GM10847 (cell line): ENCODE data around the gene TMEM121B.

ENCODE experiments used
- POLR2A ChIP-seq: IDR thresholded peaks from 2 replicates; pipeline ENCODE4 v1.6.1; 2011; ENCODE audit not compliant: insufficient read length; ENCODE audit errors: extremely low read depth

TMEM121B gene

DNA sequence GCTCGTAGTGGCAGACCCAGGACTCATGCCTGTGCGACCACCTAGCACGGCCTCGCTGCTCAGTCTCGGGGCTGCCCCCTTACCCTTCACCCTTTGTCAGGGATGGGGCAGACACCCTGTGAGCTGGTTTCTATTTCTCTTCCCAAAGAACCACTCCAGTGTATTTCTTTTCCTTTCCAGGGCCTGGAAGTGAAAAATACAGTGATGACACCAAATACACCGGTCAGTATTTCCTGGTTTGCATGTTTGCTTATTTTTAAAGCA, 13.7 kb downstream of the TMEM121B start:
- no peak for TF ChIP-seq POLR2A

DNA sequence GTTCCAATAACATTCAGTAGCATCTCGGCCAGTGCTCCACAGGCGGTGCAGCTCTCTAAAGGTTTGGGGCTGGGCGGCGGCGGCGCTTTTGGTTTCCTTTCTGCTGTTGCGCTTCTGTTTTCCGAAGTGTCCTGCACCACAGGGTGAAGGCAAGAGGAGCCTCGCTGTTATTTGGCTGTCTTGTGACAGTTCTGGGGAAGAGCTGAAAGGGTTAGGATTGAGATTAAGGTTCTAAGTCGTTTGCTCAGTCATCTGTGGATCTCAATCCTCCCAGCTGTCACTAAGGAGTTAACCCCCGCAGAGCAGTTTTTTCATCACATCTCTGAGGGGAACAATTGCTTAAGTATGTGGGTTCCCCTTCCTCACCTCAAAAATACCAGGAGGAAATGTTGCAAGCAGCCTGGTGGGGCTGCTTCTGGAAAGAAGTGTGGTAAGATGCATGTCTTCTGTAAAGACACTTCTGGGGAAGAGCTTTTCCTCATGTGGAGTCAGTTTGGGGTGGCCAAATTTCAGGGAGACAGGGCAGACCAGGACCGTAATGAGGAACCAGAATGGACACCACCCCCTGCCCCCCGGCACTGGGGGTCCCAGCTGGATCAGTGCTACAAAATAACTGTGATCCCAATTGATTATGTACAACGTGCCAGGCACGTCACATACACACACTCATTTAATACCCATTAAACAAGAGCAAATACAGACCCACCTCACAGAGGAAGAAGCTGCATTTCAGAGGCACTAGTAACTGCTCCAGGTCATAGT, 14.2 kb downstream of the TMEM121B start:
- no peak for TF ChIP-seq POLR2A

DNA sequence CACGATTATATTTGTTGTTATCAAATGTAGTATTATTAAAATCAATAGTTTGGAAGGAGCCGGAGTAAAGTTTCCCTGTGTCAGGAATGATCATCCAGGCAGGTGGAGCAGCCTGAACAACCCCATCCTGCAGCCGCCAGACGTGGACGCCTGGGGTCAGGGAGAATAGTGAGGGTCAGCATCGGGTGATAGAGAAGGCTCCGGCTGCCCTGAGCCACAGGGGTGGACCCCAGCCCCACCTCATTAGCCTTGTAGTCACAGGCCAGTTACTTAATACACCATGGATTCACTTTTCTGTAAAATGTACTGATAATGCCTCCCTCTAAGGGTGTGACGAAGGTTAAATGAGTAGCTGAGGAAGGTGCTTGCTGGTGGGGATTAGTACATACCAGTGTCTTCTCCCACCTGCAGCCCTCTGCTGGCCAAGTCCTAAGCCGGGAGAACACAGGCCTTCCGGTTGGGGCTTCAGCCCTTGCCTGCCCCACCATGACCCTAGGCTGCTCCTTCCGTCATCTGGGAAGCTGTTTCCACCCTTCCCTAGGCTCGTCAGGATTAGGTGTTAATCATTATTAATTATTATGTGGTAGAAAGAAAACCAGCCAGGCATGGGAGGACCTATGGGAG, 14.9 kb downstream of the TMEM121B start:
- no peak for TF ChIP-seq POLR2A

DNA sequence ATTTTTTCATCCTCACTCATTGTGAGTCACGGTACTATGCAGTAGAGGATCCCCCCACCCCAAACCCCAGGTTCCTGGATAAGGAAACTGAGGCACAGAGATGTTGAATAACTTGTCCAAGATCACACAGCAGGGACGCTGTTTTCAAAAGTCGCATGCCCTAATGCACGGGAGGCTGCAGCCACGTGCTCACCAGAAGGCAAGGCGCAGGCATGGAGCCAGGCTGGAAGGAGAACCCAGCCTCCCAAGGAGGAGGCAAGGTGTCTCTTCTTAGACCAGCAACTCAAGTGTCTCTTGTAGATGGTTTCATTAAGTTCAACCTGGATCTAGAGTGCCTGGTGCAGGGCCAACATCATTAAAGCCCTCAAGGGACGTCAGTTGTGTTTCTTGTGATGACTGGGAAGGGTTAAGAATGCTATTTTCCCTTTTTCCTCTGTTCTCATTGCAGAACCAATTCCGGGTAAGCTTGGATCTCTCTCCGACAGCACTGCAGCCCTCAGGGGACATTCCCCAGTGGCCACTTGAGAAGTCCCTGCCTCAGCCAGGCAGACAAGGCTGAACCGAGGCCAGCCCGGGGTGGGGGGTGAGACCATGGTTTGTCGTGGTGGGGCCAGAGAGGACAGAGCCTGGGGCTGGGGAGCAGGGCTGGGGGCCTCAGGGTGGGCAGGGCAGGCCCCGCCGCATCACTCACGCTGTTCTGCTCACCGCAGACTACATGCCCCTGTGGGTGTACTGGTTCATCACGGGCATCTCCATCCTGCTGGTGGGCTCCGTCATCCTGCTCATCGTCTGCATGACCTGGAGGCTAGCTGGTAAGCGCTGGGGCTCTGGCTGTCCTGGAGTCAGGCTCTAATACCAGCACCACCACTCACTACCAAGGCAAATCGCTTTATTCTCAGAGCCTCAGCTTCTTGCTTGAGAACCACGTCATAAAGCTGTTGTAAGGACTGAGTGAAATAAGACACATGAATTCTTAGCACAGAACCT, 15.7 kb downstream of the TMEM121B start:
- TF ChIP-seq POLR2A: no peak

DNA sequence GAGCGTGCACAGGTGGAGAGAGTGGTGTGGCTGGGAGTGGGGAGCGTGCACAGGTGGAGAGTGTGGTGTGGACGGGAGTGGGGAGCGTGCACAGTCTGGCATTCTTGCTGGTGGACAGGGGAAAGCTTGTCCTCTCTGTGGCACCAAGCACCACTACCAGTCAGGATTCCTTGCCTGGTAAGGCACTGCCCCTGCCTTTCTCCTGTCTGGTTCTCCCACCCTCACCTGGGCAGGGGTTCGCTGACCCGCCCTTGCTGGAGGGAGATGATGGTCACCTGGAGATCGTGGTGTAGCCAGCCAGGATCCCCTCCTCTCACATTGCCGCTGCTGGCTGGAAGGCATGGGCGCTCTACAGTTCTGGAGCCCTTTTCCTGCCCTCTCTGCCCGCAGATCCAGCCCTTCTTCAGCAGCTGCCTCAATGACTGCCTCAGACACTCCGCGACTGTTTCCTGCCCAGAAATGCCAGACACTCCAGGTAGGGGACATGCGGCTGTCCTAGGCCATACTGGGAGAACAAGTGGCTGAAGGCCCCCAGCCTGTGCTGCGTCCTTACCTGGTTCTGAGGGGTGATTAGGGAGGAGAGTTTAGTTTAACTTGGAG, 16.7 kb downstream of the TMEM121B start:
- TF ChIP-seq POLR2A: no peak

DNA sequence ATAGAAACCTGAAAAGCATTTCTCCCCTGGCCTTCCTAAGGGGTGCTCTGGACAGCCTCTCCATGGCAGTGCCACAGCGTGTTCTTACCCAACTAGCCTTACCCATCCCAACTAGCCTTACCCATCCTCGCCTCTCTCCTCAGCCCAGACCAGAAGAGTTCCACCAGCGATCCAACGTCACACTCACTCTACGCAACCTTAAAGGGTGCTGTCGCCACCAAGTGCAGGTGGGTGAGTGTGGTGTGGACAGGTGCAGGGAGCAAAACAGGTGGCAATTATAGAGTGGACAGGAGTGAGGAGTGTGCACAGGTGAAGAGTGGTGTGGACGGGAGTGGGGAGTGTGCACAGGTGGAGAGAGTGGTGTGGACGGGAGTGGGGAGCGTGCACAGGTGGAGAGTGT, 17.8 kb downstream of the TMEM121B start:
- TF ChIP-seq POLR2A: no peak

DNA sequence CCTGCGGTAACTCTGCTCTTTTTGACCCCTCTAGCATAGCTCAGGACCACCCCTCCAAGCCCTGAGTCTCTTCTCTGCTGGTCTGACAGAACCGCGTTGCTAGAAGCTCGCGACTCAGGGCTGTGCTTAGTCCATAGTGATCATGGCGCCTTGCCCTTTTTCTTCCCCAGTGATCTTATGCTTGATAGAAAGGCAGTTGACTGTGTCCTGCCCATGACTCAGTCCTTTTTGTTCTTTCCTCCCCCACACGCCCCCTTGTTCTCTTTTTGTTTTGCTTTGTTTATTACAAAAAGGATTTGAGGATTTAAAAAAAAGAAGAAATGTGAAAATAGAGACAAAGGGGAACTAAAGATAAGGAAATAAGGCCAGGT, 18.9 kb downstream of the TMEM121B start:
- no peak for TF ChIP-seq POLR2A

DNA sequence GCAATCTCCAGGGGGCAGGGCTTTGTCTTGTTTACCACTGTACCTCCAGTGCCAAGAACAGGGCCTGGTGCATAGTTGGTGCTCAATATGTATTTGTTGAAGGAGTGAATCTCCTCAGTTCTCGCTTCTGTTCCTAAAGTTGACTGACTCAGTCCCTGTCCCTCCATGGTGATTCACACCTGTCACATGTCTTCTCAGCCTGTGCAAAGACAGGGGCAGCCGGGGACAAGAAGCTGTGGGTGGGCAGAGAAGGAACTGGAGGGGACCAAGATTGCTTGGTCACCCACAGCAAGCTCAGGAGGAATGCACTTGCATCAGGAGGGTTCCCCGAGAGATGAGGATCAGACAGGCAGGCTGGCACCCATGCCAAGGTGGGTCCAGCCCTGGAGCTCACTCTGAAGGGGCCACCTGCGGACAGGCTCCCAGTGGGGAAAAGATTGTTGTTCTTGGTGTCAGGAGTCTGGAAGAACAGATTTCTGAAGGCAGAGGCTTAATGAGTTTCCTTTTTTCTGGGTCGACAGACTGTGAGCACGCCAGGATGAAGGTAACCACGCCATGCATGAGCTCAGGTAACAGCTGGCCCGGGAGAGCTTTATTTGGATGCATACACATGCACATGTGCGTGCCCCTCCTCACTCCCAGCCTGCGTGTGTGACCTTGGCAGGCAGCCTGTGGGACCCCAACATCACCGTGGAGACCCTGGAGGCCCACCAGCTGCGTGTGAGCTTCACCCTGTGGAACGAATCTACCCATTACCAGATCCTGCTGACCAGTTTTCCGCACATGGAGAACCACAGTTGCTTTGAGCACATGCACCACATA, 19.5 kb downstream of the TMEM121B start:
- TF ChIP-seq POLR2A: no peak

DNA sequence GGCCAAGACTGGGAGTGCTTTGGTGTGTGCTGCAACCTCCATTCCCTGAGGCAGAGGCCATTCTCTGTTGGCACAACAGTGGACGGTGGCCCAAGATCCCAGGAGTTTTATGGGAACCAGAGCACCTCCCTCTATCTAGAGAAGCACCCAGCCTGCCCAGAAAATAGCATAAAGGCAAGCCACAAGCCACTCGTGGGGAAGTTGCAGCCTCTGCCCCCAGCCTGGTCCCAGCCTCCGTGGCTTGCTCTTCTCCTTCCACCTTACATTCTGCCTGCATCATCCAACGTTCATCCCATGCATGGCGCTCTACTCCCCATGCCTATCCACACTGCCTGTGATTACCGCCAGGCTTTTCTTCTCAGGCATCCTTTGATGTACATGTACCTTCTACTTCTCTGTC, 20.5 kb downstream of the TMEM121B start:
- no peak for TF ChIP-seq POLR2A

DNA sequence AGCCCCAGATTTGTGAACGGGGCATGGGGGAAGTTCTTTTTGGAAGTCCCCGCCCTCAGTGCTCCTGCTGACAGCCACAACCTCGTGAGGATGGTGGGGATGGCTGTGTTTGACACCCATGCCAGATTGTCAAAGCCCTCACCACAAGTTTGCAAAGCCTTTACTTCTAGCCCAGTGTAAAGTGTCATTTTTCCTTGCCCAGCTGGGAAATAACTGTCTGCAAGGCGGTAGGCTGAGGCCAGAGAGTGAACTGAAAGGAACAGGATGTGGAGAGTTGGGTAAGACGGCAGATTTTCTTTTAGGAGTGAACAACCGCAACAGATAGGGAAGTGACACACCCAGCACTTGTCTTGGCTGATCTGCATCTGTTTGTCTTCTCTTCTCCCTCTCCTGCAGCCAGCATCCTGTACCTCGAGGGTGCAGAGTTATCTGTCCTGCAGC, 22.8 kb downstream of the TMEM121B start:
- TF ChIP-seq POLR2A: no peak

DNA sequence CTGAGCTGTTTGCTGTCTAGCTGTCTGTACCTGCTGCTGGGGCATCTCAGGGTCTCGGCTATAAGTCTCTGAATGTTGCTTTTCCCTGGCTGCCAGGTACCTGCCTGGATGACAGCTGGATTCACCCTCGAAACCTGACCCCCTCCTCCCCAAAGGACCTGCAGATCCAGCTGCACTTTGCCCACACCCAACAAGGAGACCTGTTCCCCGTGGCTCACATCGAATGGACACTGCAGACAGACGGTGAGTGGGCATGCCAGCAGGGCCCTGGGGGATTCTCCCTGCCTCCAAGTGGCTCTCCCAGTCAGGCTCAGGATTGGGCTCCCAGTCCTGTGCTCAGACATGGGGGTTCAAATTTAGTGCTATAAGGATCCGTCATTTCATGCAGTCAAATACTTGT, 23.5 kb downstream of the TMEM121B start:
- TF ChIP-seq POLR2A: no peak

DNA sequence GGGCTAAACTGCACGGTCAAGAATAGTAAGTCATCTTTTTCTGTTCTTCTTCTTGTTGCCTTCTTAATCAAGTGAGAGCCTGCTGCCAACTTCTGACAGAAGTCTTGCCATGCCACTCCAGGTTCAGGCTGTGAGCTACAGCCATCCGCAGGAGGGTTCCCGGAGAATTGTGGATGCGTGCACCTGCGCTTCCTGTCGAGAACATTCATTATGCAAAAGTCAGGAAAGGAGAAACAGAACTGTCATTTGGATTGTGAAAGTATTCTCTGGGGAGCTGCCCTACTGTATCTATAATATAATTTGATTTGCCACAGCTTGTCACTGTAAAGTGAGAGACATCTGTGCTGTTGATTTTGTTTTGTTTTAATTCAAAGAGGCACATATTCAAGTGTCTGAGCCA, 24.1 kb downstream of the TMEM121B start:
- TF ChIP-seq POLR2A: no peak

DNA sequence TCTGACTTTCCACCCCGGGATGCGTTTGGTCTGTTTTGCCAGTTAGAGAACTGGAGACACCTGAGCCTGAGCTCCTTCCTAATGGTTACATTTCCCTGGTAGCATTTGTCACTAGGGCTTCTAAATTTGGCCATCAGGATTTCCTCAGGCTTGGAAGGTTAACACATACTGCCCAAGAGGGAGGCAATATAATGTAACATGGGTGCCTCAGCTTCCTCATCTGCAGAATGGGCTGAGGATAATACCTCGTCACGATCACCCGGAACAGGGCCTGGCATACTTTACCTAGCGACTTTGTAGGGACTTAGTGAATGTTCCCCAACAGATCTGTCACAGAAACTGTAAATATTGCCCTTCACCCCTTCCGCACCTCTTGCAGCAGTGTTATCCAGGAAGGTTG, 25.1 kb downstream of the TMEM121B start:
- TF ChIP-seq POLR2A: no peak

DNA sequence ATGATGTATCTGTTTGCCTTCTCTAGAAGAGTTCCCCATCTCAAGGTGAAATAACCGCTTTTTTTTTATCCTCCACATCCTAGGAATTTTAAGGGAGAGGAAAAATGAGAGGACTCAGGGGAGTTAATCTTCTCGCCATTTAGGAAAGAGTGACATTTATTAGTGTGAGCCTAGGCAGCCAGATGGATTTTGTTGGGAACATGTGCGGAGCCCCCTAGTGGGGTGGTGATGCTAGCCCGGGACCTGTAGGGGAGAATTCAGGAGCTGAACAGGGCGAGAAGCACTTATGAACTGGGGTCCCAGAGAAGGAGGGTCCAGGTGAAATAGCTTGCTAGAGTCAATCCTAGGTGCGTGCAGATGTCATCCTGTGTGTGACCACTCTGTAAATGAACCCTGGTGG, 25.6 kb downstream of the TMEM121B start:
- TF ChIP-seq POLR2A: no peak

DNA sequence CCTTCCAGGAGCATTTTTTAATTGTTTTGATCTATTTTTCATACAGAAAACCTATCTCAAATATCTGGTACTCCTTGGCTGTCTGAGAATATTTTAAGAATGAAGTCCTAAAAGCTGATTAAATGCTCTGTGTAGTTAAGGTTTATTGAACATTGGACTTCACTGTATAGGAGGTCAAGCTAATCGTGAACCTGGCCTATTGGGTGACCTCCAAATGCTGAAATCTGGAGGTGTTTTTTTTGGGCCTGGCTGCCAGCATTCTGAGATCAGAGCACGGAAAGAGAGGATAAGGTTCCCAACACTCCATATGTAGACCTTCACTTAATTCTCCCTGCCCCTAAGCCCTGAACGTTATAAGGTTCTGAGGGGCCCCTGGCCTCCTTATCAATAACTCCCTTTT, 28.1 kb downstream of the TMEM121B start:
- TF ChIP-seq POLR2A: no peak
